Urinary bladder (tissue), 4 donors: ENCODE measurements around the gene DEFB131A. TPM values are rescaled to one million over a fixed set of nuclear protein-coding genes. Genes with fewer than 3 reads are reported as not detected.
"Not testable (repeated sequence)": the region's sequence is repeated elsewhere in the genome, so short reads cannot be mapped to it uniquely, and the experiment has no call there.

ENCODE experiments used
- DNase-seq: peaks from one replicate; pipeline ENCODE4 v3.0.0-alpha.2; 2015; ENCODE audit errors: extremely low spot score
- H3K27ac ChIP-seq: one replicate; pipeline ENCODE4 v1.5.1; 2013; ENCODE audit warnings: low read depth, mild to moderate bottlenecking, moderate library complexity
- H3K36me3 ChIP-seq: one replicate; pipeline ENCODE4 v1.6.1; 2013; ENCODE audit warnings: mild to moderate bottlenecking, moderate library complexity; ENCODE audit not compliant: insufficient read depth
- H3K4me1 ChIP-seq: one replicate; pipeline ENCODE4 v1.6.1; 2013; ENCODE audit warnings: mild to moderate bottlenecking, moderate library complexity; ENCODE audit not compliant: insufficient read depth
- H3K4me3 ChIP-seq: one replicate; pipeline ENCODE4 v1.5.1; 2013; ENCODE audit warnings: low read depth, low read length
- WGBS: extraction: QIAGEN DNeasy Blood & Tissue Kit; methylation state at CpG from one replicate; pipeline ENCODE4 v1.1.7; 2013; 5-methylcytosine and 5-hydroxymethylcytosine counted together
- polyA plus RNA-seq: library from polyadenylated mRNA; stranded (reverse); fragments of 200-250 nt; gene quantifications from one replicate; pipeline ENCODE4 v1.2.3, GENCODE V29; 2013
- total RNA-seq: library from RNA; depleted of rRNA; stranded (reverse); fragments of >200 nt; gene quantifications from one replicate; pipeline ENCODE4 v1.2.3, GENCODE V29; 2014
- donor health status: healthy with polysubstance abuse.
- donor health status: healthy.

Gene DEFB131A
- total and polyA plus RNA-seq, 2 donors = not detected

DNA sequence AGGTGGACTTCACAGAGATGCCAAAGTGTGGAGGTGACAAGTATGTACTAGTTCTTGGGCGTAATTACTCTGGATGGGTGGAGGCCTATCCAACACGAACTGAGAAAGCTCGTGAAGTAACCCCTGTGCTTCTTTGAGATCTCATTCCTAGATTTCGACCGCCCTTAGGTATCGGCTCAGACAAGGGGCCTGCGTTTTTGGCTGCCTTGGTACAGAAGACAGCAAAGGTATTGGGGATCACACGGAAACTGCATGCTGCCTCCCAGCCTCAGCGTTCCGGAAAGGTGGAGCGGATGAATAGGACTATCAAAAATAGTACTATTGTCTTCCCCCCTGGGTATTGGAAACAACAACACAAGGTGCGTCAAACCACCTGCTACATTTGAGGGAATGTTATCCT lies 35.9 kb downstream of the DEFB131A start:
- WGBS = 80% methylated on average over 12 of the region's 12 CpGs
- not testable (repeated sequence) for H3K4me3 ChIP-seq, H3K36me3 ChIP-seq, H3K4me1 ChIP-seq, DNase-seq, H3K27ac ChIP-seq

- WGBS = 86% methylated on average over 11 of the region's 11 CpGs
- not testable (repeated sequence) for DNase-seq, H3K4me1 ChIP-seq
Observed at GRCh38 chr4:9482871-9483270, 38.7 kb downstream of the DEFB131A start.

GRCh38 chr4:9483682-9484081 lies 39.5 kb downstream of the DEFB131A start:
- H3K36me3 ChIP-seq, DNase-seq, H3K4me3 ChIP-seq, H3K4me1 ChIP-seq, H3K27ac ChIP-seq: not testable (repeated sequence)
- 79% methylated on average over 10 of the region's 10 CpGs for WGBS

More at GRCh38 chr4:9482871-9483270, 38.7 kb downstream of the DEFB131A start:
- H3K27ac ChIP-seq, H3K4me3 ChIP-seq, H3K36me3 ChIP-seq: not testable (repeated sequence)

- not testable (repeated sequence) for H3K4me1 ChIP-seq, DNase-seq, H3K27ac ChIP-seq, H3K36me3 ChIP-seq, H3K4me3 ChIP-seq
- 80% methylated on average over 11 of the region's 11 CpGs for WGBS
Observed at GRCh38 chr4:9486880-9487279, 42.7 kb downstream of the DEFB131A start.

DNA sequence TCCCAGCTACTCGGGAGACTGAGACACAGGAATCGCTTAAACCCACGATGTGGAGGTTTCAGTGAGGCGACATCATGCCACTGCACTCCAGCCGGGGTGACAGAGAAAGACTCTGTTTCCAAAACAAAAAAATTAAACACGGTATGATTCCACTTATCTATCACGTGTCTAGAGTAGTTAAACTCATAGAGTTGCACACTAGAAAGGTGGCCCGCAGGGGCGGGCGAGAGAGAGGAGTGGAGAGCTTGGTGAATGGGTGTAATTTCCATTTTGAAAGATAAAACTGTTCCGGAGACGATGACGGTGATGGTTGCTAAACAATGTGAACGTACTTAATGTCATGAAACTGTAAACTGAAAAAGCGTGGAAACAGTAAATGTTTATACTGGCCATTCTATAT lies 44.6 kb downstream of the DEFB131A start:
- H3K4me3 ChIP-seq, DNase-seq, H3K27ac ChIP-seq, H3K4me1 ChIP-seq, H3K36me3 ChIP-seq: not testable (repeated sequence)
- WGBS = 85% methylated on average over 15 of the region's 15 CpGs

DNA sequence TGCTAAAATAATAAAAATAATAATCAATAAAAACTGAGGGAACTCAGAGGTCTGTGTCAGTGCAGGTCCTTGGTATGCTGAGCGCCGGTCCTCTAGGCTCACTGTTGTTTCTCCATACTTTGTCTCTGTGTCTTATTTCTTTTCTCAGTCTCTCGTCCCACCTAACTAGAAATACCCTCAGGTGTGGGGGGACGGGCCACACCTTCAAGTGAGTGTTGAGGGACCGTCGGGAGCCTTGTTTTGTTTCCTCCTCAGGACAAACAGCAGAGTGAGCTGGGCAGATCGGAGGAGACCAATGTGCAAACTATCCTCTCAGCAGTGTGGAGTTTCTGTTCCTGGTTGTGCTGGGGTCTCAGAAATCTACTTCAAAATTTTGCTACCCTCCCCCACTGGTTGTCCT lies 46.3 kb downstream of the DEFB131A start:
- H3K4me3 ChIP-seq, H3K4me1 ChIP-seq, H3K36me3 ChIP-seq, H3K27ac ChIP-seq, DNase-seq: not testable (repeated sequence)
- 60% methylated on average over 7 of the region's 7 CpGs for WGBS

- DNase-seq = not testable (repeated sequence)
Observed at GRCh38 chr4:9490986-9491385, 46.8 kb downstream of the DEFB131A start.

DNA sequence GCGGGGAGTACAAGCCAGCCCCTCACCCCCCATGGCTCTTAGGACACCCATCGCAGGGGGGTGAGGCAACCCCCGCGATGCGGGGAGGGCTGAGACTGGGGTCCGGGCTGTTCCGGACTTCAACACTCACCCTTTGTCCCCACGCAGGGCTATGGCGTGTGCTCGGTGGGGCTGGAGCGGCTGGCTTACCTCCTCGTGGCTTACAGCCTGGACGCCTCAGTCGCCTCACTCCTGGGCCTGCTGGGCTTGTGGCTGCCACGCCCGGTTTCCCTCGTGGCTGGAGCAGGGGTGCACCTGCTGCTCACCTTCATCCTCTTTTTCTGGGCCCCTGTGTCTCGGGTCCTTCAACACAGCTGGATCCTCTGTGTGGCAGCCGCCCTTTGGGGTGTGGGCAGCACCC lies 49.4 kb downstream of the DEFB131A start:
- 80% methylated on average over 18 of the region's 19 CpGs for WGBS
- H3K27ac ChIP-seq = not testable (repeated sequence)

More at GRCh38 chr4:9490986-9491385, 46.8 kb downstream of the DEFB131A start:
- WGBS = 78% methylated on average over 17 of the region's 17 CpGs
- not testable (repeated sequence) for H3K4me1 ChIP-seq, H3K4me3 ChIP-seq, H3K27ac ChIP-seq, H3K36me3 ChIP-seq

GRCh38 chr4:9494256-9495035 lies 50.2 kb downstream of the DEFB131A start:
- DNase-seq = not testable (repeated sequence)

More for the DNA sequence above, 49.4 kb downstream of the DEFB131A start:
- H3K36me3 ChIP-seq, H3K4me1 ChIP-seq, H3K4me3 ChIP-seq, DNase-seq: not testable (repeated sequence)

DNA sequence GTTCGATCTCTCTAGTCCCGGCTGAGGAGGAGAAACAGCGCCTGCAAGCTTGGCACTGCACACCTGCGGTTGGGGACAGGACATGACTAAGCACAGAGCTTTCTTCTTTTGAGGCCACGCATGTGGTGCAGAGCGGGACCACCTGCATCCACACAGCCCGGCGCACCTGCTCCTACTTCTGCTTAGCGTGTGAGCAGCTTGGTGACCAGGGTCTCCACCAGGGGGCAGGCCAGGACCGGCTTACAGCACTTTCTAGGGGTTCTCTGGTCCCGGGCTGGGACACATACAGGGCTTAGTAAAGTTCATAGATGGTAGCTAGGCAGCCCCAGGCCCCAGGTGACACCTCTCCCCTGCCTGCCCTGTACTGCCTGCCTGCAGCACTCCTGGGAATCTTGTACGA lies 51.2 kb downstream of the DEFB131A start:
- not testable (repeated sequence) for H3K36me3 ChIP-seq, DNase-seq, H3K27ac ChIP-seq, H3K4me1 ChIP-seq, H3K4me3 ChIP-seq
- WGBS = 12% methylated on average over 11 of the region's 12 CpGs

More at GRCh38 chr4:9494256-9495035, 50.2 kb downstream of the DEFB131A start:
- H3K27ac ChIP-seq, H3K4me3 ChIP-seq, H3K4me1 ChIP-seq, H3K36me3 ChIP-seq: not testable (repeated sequence)
- WGBS = 77% methylated on average over 11 of the region's 11 CpGs

DNA sequence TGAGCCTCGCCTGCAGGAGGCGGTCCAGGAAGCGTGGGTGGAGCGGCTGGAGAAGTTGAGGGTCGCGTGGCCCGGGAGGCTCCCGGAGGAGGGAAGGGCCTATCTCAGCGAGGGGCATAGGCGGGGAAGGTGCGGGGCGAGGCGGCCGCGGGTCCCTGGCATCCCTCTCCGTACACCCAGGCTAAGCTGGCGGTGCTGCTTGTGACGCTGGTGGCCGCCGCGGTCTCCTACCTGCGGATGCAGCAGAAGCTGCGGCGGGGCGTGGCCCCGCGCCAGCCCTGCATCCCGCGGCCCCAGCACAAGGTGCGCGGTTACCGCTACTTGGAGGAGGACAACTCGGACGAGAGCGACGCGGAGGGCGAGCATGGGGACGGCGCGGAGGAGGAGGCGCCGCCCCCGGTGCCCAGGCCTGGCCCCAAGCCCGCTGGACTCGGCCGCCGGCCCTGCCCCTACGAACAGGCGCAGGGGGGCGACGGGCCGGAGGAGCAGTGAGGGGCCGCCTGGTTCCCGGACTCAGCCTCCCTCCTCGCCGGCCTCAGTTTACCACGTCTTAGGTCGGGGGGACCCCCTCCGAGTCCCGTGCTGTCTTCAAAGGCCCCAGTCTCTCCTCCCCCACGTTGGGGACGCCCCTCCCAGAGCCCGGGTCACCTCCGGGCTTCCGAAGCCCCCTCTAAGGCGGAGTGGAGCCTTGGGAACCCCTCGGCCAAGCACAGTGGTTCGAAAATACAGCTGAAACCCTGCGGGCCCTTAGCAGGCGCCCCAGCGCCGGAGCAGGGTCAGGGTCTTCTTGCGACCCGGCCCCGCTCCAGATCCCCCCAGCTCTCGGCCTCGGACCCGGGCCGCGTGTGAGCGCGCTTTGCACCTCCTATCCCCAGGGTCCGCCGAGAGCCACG lies 53.6 kb downstream of the DEFB131A start:
- H3K4me1 ChIP-seq, H3K27ac ChIP-seq, DNase-seq, H3K4me3 ChIP-seq, H3K36me3 ChIP-seq: not testable (repeated sequence)
- 2% methylated on average over 56 of the region's 86 CpGs for WGBS

DNA sequence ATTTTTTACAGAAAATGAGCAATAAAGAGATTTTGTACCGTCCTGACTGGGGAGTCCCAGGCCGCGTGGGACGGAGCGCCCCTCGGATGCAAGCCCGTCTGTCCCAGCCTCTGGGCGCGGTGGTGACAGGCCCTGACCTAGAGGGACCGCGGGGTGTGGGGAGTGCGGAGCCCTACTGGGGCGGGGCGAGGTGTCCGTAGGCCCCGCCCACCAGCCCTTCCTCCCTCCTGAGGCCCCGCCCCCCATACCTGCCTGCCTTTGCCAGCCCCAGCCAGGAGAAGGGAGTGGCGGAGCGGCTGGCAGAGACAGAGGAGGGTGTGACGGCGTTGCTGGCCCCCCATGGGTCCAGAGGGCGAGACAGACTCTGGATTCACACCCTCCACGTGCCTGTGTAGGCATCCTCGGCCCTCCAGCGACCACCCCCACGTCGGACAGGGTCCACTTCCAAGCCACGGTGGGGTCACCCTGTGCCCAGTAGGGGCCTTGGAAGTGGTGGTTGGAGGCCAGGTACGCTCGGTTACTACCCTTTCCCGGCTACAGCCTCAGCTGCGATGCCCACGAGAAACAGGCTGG lies 54.3 kb downstream of the DEFB131A start:
- DNase-seq, H3K4me3 ChIP-seq, H3K4me1 ChIP-seq, H3K27ac ChIP-seq, H3K36me3 ChIP-seq: not testable (repeated sequence)
- 24% methylated on average over 29 of the region's 33 CpGs for WGBS

GRCh38 chr4:9499974-9500487 lies 55.8 kb downstream of the DEFB131A start:
- H3K4me1 ChIP-seq, DNase-seq, H3K4me3 ChIP-seq, H3K27ac ChIP-seq, H3K36me3 ChIP-seq: not testable (repeated sequence)
- WGBS = 91% methylated on average over 16 of the region's 16 CpGs
